HEK293 (cell line): ENCODE data around the gene RGS9BP.
A peak's percentile ranks its signal among the peaks of the same experiment; 100 is the strongest.

Source experiments
- CTCF ChIA-PET: fragments of 350-600 bp; formaldehyde crosslinking; extraction: SDS; loops from one replicate; lab custom pipeline; 2021; ENCODE audit warnings: antibody characterized with exemption; lab: Yijun Ruan, JAX
- POLR2A ChIA-PET: fragments of 300-600 bp; formaldehyde crosslinking; extraction: SDS; loops from one replicate; lab custom pipeline; 2020; ENCODE audit warnings: antibody characterized with exemption, inconsistent platforms; lab: Yijun Ruan, JAX
- H3K27ac ChIP-seq: fragments of 200-500 bp; sonication (Bioruptor generic); 2 replicates; pipeline ENCODE4 v1.5.1; 2014; ENCODE audit warnings: low read depth, low read length, control low read depth, inconsistent platforms; ENCODE audit errors: extremely low read depth
- H3K36me3 ChIP-seq, 2 experiments: fragments of 200-500 bp in 1 of 2; sonication (Bioruptor generic) in 1 of 2; 1 replicate in 1 of 2; 2 replicates in 1 of 2; pipeline ENCODE4 v1.5.1; 2014 to 2017; ENCODE audit warnings: inconsistent platforms in 2 of 2, low read length in 2 of 2; ENCODE audit not compliant: control insufficient read depth in 2 of 2, insufficient read depth in 1 of 2
- H3K4me1 ChIP-seq: fragments of 200-500 bp; sonication (Bioruptor generic); 2 replicates; pipeline ENCODE4 v1.5.1; 2014; ENCODE audit warnings: mild to moderate bottlenecking, low read length, inconsistent platforms; ENCODE audit not compliant: control insufficient read depth, insufficient read depth
- H3K4me3 ChIP-seq: 2 replicates; pipeline ENCODE4 v1.5.1; 2011; ENCODE audit warnings: low read depth, mild to moderate bottlenecking, control low read depth, low read length, moderate library complexity
- H3K9me3 ChIP-seq: fragments of 200-500 bp; sonication (Bioruptor generic); 2 replicates; pipeline ENCODE4 v1.5.1; 2014; ENCODE audit warnings: low read depth, low read length, inconsistent platforms; ENCODE audit not compliant: control insufficient read depth, insufficient read depth
- GLIS2 ChIP-seq: fragments of 450-650 bp; formaldehyde crosslinking; IDR thresholded peaks from 2 replicates; pipeline ENCODE4 v1.5.1; 2016; ENCODE audit warnings: missing biosample characterization, missing genetic modification characterization
- HOXD13 ChIP-seq: sonication (generic); formaldehyde crosslinking; IDR thresholded peaks from 2 replicates; pipeline ENCODE4 v1.8.0; 2022; ENCODE audit warnings: missing genetic modification reagents, borderline replicate concordance
- KLF7 ChIP-seq: fragments of 450-650 bp; formaldehyde crosslinking; IDR thresholded peaks from 2 replicates; pipeline ENCODE4 v1.5.1; 2016; ENCODE audit warnings: missing biosample characterization, missing genetic modification characterization, borderline replicate concordance
- MYNN ChIP-seq: fragments of 450-650 bp; formaldehyde crosslinking; IDR thresholded peaks from 2 replicates; pipeline ENCODE4 v1.5.1; 2016; ENCODE audit warnings: missing biosample characterization, missing genetic modification characterization, borderline replicate concordance
- RBAK ChIP-seq: fragments of 450-650 bp; formaldehyde crosslinking; IDR thresholded peaks from 2 replicates; pipeline ENCODE4 v1.5.1; 2016; ENCODE audit warnings: missing biosample characterization, missing genetic modification characterization
- YY2 ChIP-seq: fragments of 450-650 bp; formaldehyde crosslinking; IDR thresholded peaks from 2 replicates; pipeline ENCODE4 v1.5.1; 2016; ENCODE audit warnings: missing biosample characterization, missing genetic modification characterization
- ZNF146 ChIP-seq: fragments of 450-650 bp; formaldehyde crosslinking; IDR thresholded peaks from 2 replicates; pipeline ENCODE4 v1.5.1; 2016; ENCODE audit warnings: missing biosample characterization, missing genetic modification characterization
- ZNF596 ChIP-seq: fragments of 450-650 bp; IDR thresholded peaks from 2 replicates; pipeline ENCODE4 v1.5.0; 2018; ENCODE audit warnings: missing biosample characterization, mild to moderate bottlenecking, missing genetic modification characterization, moderate library complexity
- ZNF660 ChIP-seq: fragments of 450-650 bp; IDR thresholded peaks from 2 replicates; pipeline ENCODE4 v1.5.1; 2018; ENCODE audit warnings: missing biosample characterization, mild to moderate bottlenecking, missing genetic modification characterization
- ZNF792 ChIP-seq: fragments of 450-650 bp; formaldehyde crosslinking; IDR thresholded peaks from 2 replicates; pipeline ENCODE4 v1.5.1; 2016; ENCODE audit warnings: missing biosample characterization, missing genetic modification characterization
- ZNF843 ChIP-seq: fragments of 450-650 bp; formaldehyde crosslinking; IDR thresholded peaks from 2 replicates; pipeline ENCODE4 v1.5.1; 2016; ENCODE audit warnings: missing biosample characterization, missing genetic modification characterization
- TF ChIP-seq, protein P1 (sequence below): fragments of 450-650 bp; formaldehyde crosslinking; IDR thresholded peaks from 2 replicates; pipeline ENCODE4; 2016; ENCODE audit warnings: missing biosample characterization, missing genetic modification characterization
- TF ChIP-seq, protein P2 (sequence below): fragments of 450-650 bp; formaldehyde crosslinking; IDR thresholded peaks from 2 replicates; pipeline ENCODE4 v1.5.1; 2016; ENCODE audit warnings: missing biosample characterization, missing genetic modification characterization
- TF ChIP-seq, protein P3 (sequence below): fragments of 450-650 bp; formaldehyde crosslinking; IDR thresholded peaks from 2 replicates; pipeline ENCODE4 v1.5.1; 2016; ENCODE audit warnings: missing biosample characterization, missing genetic modification characterization
- TF ChIP-seq, protein P4 (sequence below): fragments of 450-650 bp; formaldehyde crosslinking; IDR thresholded peaks from 2 replicates; pipeline ENCODE4 v1.5.1; 2016; ENCODE audit warnings: missing biosample characterization, missing genetic modification characterization, borderline replicate concordance
- TF ChIP-seq, protein P5 (sequence below): fragments of 450-650 bp; formaldehyde crosslinking; conservative IDR thresholded peaks from 2 replicates; pipeline ENCODE4 v1.5.1; 2016; ENCODE audit warnings: low read depth, missing biosample characterization, missing genetic modification characterization
- TF ChIP-seq, protein P6 (sequence below): fragments of 450-650 bp; IDR thresholded peaks from 2 replicates; pipeline ENCODE4 v1.5.1; 2018; ENCODE audit warnings: missing biosample characterization, mild to moderate bottlenecking, missing genetic modification characterization

The RGS9BP gene

DNA sequence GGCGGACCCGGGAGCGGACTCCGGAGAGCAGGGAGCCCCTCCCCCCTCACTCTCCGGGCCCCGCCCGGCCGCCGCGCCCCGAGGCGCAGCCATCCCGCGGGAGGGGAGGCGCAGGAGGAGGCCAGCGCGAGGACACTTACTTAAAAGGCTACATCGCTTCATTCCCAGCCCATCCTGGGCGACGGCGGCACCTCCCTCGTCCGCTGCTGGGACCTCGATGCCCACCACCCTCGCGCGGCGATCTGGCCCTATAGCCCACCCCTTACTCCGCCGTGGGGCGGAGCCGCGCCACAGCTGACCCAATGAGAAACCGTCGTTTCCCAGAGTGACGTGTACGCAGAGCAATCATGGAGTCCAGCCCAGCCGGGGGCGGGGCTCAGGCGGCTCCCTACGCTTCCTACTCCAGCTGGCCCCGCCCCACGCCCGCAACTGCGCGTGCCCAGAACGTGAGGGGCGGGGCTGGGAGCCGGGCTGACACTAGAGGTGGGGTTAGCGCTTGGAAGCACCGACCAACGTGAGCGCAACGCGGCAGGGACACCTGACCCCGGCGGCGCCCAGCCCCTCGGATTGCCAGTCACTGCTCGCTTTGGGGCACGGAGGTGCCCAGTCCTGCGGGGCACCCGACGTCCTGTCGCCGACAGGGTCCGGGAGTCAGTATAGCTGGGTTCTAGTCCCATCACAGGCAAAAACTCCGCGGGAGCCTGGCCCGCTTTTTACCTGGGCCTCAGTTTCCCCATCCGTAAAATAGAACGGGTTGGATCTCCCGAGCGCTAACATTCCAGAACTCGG lies 523 bp upstream of the RGS9BP start, which contains the start of gene ANKRD27 (continued):
- no peak for TF ChIP-seq MYNN
- TF ChIP-seq, protein P1, sequence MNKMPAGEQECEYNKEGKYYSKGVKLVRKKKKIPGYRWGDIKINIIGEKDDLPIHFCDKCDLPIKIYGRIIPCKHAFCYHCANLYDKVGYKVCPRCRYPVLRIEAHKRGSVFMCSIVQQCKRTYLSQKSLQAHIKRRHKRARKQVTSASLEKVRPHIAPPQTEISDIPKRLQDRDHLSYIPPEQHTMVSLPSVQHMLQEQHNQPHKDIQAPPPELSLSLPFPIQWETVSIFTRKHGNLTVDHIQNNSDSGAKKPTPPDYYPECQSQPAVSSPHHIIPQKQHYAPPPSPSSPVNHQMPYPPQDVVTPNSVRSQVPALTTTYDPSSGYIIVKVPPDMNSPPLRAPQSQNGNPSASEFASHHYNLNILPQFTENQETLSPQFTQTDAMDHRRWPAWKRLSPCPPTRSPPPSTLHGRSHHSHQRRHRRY = 0 out of 2 replicates have a peak, but pooled peaks have one; percentile 54
- TF ChIP-seq, protein P2, sequence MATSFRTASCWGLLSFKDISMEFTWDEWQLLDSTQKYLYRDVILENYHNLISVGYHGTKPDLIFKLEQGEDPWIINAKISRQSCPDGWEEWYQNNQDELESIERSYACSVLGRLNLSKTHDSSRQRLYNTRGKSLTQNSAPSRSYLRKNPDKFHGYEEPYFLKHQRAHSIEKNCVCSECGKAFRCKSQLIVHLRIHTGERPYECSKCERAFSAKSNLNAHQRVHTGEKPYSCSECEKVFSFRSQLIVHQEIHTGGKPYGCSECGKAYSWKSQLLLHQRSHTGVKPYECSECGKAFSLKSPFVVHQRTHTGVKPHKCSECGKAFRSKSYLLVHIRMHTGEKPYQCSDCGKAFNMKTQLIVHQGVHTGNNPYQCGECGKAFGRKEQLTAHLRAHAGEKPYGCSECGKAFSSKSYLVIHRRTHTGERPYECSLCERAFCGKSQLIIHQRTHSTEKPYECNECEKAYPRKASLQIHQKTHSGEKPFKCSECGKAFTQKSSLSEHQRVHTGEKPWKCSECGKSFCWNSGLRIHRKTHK (tag by site-specific recombination) = no peak
- TF ChIP-seq, protein P3, sequence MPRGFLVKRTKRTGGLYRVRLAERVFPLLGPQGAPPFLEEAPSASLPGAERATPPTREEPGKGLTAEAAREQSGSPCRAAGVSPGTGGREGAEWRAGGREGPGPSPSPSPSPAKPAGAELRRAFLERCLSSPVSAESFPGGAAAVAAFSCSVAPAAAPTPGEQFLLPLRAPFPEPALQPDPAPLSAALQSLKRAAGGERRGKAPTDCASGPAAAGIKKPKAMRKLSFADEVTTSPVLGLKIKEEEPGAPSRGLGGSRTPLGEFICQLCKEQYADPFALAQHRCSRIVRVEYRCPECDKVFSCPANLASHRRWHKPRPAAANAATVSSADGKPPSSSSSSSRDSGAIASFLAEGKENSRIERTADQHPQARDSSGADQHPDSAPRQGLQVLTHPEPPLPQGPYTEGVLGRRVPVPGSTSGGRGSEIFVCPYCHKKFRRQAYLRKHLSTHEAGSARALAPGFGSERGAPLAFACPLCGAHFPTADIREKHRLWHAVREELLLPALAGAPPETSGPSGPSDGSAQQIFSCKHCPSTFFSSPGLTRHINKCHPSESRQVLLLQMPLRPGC (tag by site-specific recombination) = peak; percentile 91
- TF ChIP-seq GLIS2 (tag by site-specific recombination) = peak; percentile 94
- peak; percentile 72 for TF ChIP-seq ZNF660 (tag by site-specific recombination)
- TF ChIP-seq RBAK (tag by site-specific recombination) = no peak; the same call in 1 of the 2 replicates
- TF ChIP-seq, protein P4, sequence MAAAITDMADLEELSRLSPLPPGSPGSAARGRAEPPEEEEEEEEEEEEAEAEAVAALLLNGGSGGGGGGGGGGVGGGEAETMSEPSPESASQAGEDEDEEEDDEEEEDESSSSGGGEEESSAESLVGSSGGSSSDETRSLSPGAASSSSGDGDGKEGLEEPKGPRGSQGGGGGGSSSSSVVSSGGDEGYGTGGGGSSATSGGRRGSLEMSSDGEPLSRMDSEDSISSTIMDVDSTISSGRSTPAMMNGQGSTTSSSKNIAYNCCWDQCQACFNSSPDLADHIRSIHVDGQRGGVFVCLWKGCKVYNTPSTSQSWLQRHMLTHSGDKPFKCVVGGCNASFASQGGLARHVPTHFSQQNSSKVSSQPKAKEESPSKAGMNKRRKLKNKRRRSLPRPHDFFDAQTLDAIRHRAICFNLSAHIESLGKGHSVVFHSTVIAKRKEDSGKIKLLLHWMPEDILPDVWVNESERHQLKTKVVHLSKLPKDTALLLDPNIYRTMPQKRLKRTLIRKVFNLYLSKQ (tag by site-specific recombination) = no peak
- no peak for TF ChIP-seq HOXD13 (CRISPR knock-in tag)
- TF ChIP-seq KLF7 (tag by site-specific recombination) = peak; percentile 82
- TF ChIP-seq, protein P5, sequence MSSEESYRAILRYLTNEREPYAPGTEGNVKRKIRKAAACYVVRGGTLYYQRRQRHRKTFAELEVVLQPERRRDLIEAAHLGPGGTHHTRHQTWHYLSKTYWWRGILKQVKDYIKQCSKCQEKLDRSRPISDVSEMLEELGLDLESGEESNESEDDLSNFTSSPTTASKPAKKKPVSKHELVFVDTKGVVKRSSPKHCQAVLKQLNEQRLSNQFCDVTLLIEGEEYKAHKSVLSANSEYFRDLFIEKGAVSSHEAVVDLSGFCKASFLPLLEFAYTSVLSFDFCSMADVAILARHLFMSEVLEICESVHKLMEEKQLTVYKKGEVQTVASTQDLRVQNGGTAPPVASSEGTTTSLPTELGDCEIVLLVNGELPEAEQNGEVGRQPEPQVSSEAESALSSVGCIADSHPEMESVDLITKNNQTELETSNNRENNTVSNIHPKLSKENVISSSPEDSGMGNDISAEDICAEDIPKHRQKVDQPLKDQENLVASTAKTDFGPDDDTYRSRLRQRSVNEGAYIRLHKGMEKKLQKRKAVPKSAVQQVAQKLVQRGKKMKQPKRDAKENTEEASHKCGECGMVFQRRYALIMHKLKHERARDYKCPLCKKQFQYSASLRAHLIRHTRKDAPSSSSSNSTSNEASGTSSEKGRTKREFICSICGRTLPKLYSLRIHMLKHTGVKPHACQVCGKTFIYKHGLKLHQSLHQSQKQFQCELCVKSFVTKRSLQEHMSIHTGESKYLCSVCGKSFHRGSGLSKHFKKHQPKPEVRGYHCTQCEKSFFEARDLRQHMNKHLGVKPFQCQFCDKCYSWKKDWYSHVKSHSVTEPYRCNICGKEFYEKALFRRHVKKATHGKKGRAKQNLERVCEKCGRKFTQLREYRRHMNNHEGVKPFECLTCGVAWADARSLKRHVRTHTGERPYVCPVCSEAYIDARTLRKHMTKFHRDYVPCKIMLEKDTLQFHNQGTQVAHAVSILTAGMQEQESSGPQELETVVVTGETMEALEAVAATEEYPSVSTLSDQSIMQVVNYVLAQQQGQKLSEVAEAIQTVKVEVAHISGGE (tag by site-specific recombination) = peak; percentile 27; the same call in 1 of the 2 replicates
- no peak for TF ChIP-seq ZNF792 (tag by site-specific recombination)
- TF ChIP-seq ZNF596 (tag by site-specific recombination) = no peak

DNA sequence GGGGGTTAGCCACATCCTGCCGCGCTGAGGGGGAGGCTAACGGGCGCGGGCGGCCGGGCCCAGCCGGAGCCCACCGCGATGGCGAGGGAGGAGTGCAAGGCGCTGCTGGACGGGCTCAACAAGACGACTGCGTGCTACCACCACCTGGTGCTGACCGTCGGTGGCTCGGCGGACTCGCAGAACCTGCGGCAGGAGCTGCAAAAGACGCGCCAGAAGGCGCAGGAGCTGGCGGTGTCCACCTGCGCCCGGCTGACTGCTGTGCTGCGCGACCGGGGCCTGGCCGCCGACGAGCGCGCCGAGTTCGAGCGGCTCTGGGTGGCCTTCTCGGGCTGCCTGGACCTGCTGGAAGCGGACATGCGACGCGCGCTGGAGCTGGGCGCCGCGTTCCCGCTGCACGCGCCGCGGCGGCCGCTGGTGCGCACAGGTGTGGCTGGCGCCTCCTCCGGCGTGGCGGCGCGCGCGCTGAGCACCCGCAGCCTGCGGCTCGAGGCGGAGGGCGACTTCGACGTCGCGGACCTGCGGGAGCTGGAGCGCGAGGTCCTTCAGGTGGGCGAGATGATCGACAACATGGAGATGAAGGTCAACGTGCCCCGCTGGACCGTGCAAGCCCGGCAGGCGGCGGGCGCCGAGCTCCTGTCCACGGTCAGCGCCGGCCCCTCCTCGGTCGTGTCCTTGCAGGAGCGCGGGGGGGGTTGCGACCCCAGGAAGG lies 692 bp downstream of the RGS9BP start:
- H3K36me3 ChIP-seq = peaks cover 0 to 3% of the 10 kb centered on the region in 2 experiments; a peak in 2 of 3 replicates
- CTCF ChIA-PET = interaction anchor here (1.0 to 3.1 kb wide), 4 partner anchors 11 to 296 kb away, joined by 3 to 16 read pairs (median 10); partner anchors contain the start of gene NUDT19
- peak overlapping the region; percentile 48; the same call in 1 of the 2 replicates for H3K27ac ChIP-seq
- no peaks in the 10 kb centered on the region for H3K9me3 ChIP-seq
- POLR2A ChIA-PET = interaction anchor here (0.6 to 4.0 kb wide), 9 partner anchors 12 to 331 kb away, joined by 3 to 44 read pairs (median 6); partner anchors contain the start of genes CEP89, DPY19L3, FAAP24 and NUDT19
- H3K4me1 ChIP-seq = peaks cover 25% of the 10 kb centered on the region
- no peak for TF ChIP-seq YY2 (tag by site-specific recombination)
- TF ChIP-seq, protein P6, sequence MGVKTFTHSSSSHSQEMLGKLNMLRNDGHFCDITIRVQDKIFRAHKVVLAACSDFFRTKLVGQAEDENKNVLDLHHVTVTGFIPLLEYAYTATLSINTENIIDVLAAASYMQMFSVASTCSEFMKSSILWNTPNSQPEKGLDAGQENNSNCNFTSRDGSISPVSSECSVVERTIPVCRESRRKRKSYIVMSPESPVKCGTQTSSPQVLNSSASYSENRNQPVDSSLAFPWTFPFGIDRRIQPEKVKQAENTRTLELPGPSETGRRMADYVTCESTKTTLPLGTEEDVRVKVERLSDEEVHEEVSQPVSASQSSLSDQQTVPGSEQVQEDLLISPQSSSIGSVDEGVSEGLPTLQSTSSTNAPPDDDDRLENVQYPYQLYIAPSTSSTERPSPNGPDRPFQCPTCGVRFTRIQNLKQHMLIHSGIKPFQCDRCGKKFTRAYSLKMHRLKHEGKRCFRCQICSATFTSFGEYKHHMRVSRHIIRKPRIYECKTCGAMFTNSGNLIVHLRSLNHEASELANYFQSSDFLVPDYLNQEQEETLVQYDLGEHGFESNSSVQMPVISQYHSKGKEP (tag by site-specific recombination) = peak; percentile 44; the same call in 1 of the 2 replicates
- TF ChIP-seq ZNF843 = peak; percentile 6; the same call in 1 of the 2 replicates
- TF ChIP-seq ZNF146 = peak; percentile 6; the same call in 1 of the 2 replicates
- TF ChIP-seq, all 188 proteins: peak for 3
- peak overlapping the region; percentile 55 for H3K4me3 ChIP-seq
